Globus pallidus (tissue), 1 donor: ENCODE measurements around the gene NAA20.

Source experiments
- DNase-seq: peaks from one replicate; pipeline ENCODE4 v3.0.0-alpha.2; 2015; ENCODE audit warnings: low spot score

Gene NAA20, protein sequence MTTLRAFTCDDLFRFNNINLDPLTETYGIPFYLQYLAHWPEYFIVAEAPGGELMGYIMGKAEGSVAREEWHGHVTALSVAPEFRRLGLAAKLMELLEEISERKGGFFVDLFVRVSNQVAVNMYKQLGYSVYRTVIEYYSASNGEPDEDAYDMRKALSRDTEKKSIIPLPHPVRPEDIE

DNA sequence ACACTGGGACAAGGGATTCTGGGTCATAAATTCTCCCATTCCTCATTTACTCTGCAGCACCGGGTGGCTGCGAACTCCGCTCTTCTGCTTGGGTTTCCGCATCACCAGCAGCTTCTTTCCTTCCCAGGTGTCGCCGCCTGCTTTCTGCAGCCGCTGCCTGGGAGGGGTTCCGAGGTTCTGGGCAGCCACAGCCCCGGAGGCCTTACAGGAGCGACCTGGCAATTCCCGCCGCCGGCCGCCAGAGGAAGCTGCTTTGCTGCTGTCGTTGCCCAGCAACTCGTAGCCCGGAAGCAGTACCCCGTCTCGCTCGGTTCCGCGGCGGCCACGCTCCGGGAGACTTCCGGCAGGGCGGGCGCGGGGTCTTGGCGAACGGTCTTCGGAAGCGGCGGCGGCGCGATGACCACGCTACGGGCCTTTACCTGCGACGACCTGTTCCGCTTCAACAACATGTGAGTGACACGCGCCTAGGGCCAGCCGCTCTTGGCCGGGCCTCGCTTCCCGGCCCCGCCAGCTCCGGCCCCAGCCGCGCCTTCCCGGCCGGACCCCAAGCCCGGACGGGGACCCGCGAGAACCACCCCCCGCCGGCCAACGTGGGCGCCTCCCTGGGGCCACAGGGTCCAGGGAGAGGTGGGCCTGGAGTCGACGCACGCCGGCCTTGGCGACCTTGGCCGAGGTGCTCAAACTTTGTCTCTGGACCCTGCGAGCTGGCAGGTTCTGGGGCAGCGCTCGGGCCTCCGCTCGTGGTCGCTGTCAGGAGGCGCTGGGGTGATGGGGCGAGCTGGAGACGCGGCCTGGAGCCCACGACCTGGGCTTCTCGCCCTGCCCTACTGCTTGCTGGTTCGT is at the start of gene NAA20:
NAA20 (plus strand) TSS at position 362 of the 843 bp plus-strand sequence; CDS start at position 397, 35 bp downstream.
- peak; percentile 92 for DNase-seq

GRCh38 chr20:19967445-19967844 is 49.7 kb upstream of the NAA20 start:
- DNase-seq, result no peak

DNA sequence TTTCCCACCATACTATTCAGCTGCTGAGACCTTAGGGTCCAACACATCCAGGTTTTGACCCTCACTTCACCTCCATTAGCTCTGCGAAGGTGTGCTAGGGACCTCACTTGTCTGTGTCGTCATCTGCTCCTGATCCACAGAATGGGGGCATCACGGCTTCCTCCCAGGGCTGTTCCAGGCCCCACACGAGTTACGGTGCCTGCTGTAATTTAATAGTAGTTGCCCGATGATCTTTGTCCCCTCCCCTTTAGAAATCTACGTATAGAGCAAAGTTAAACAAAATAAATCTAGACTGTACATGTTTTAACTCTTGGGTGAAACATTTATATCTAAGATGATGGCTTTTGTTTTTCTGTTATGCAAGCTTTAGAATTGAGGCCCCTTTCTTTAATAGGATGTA is 49.1 kb upstream of the NAA20 start:
- no peak for DNase-seq

- DNase-seq, result no peak
Measured at GRCh38 chr20:19968466-19969073, 48.6 kb upstream of the NAA20 start.

GRCh38 chr20:19969106-19969505 is 48.1 kb upstream of the NAA20 start:
- DNase-seq, result no peak

DNA sequence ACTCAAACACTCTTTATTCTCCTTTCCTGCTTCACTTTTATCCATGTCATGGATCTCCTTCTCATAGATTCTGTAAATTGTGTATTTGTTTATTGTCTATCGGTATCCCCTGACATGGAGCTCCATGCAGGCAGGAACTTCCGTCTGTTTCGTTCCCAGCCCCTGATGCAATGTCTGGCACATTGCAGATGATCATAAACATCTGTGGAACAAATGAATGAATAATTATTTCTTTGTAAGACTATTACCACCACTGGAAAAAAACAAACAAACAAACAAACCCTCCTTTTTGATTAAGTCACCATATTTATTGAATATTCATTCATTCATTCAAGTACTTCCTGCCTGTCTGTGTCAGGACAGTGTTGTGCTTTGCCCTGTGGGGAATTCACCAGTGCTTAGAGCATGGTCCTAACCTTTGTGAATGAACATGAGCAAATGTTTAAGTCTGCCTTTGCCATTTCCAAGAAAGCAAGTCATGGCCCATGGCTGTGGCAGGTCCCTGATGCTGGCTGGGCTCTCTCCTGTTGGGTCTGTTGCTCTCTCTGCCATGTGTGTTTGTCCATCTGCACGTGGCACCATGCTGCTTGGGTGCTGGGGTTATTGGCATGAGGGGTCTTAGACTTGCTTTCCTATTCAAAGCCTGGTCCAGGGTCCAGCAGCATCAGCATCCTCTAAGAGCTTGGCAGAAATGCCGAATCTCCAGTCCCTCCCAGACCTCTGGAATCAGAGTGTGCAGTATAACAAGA is 47.5 kb upstream of the NAA20 start:
- DNase-seq, result no peak

- no peak for DNase-seq
Measured at GRCh38 chr20:19970256-19970765, 46.9 kb upstream of the NAA20 start.

- no peak for DNase-seq
Measured at GRCh38 chr20:19971116-19971515, 46.0 kb upstream of the NAA20 start.

DNA sequence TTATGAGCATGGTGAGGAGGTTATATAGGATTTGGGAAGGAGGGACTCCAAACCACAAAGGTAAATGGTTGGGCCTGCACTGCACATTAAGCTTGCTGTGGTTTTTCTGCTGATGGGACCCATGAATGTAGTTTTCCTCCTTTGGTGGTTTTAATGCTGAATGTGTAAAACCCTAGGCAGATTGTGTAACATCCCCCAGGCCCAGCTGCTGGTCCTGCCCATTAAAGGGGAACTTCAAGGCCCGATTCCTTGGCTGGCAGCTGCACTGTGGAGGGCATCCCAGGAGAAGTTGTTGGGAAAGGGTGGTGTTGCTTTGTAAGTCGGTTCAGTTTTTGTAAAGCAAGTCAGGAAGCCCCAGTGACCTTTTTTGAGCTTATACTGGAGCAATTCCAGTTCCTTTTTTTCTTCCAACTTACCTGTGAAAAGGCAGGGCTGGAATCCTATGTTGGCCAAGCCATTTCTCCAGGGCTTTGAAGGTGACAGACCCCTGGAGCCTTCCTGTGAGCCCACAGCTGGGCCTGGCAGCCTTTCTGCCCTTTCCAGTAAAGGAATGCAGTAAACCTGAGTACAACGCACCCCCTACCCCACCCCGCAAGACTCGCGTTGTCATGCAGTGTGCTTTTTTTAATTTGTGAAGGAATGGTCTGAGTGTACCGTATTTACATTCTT is 43.1 kb upstream of the NAA20 start:
- DNase-seq, result peak; percentile 73

DNA sequence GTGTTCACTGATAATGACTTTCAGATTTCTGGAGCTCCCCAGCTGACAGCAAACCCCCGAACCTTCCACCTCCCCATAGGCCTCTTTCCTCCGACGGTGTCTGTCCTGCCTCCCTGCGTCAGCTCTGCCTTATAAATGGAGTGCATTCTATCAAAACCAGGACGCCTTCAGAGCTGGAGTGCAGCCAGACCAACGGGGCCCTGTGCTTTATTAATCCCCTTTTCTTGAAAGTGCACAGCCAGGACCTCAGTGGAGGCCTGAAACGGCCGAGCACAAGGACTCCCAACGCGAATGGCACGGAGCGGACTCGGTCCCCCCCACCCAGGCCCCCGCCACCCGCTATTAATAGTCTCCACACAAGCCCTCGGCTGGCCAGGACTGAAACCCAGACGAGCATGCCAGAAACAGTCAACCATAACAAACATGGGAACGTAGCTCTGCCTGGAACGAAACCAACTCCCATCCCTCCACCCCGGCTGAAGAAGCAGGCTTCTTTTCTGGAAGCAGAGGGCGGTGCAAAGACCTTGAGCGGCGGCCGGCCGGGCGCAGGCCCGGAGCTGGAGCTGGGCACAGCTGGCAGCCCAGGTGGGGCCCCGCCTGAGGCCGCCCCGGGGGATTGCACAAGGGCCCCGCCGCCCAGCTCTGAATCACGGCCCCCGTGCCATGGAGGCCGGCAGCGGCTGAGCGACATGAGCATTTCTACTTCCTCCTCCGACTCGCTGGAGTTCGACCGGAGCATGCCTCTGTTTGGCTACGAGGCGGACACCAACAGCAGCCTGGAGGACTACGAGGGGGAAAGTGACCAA is 42.3 kb upstream of the NAA20 start:
- peak; percentile 93 for DNase-seq

DNA sequence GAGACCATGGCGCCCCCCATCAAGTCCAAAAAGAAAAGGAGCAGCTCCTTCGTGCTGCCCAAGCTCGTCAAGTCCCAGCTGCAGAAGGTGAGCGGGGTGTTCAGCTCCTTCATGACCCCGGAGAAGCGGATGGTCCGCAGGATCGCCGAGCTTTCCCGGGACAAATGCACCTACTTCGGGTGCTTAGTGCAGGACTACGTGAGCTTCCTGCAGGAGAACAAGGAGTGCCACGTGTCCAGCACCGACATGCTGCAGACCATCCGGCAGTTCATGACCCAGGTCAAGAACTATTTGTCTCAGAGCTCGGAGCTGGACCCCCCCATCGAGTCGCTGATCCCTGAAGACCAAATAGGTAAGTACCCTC is 41.7 kb upstream of the NAA20 start:
- peak; percentile 62 for DNase-seq

DNA sequence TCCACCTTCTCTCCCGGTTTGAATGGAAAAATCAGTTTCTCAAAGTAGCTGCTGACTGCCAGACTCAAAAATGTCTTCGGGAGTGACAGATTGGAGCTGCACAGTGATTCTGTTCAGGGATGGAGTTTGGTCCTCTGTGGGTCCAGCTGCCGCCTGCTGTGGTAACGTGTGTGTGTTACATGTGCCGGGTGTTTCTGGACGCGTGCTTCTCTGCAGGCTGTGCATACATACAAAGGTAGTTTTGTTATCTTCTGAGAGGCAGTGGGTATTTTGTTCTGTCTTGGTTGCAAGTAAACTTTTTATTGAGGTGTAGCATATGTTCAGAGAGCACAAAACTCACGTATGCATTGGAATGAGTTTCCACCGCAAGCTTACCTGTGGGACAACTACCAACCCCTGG is 41.3 kb upstream of the NAA20 start:
- peak; percentile 70 for DNase-seq

DNA sequence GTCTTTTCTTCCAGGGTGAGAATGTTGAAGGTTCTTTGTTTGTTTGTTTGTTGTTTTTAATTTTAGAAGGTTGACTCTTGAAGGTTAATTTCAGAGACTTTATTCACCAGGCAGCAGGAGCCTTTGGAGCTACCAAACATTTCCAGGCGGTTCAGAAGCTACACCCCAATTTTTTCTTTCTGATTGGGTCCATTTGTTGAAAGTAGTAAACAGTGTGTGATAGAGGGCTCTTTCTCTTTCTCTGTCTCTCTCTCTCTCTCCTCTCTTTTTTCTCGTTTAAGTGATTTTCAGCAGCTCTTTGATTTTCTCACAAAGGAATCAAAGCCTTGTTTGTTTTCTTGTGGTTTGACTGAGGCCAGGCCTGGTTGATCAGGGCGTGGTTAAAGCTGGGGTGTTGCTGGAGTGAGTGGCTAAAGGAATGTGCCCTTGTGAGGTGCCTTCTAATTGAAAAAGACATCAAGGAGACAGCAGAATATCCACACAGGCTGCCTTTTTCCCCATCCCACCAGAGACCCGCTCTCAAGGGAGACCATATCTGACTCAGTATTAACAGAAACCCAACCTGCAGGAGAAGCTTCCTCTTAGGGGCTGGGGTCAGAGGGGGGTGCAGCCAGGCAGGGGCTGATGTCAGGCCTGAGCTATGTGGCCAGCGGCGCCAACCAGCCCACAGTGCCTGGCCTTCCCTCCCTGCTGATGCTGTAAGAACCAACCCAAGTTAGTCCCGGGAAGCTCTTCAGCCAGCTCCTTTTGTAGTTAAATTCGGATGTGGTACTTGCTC is 40.4 kb upstream of the NAA20 start:
- peak; percentile 82 for DNase-seq

DNA sequence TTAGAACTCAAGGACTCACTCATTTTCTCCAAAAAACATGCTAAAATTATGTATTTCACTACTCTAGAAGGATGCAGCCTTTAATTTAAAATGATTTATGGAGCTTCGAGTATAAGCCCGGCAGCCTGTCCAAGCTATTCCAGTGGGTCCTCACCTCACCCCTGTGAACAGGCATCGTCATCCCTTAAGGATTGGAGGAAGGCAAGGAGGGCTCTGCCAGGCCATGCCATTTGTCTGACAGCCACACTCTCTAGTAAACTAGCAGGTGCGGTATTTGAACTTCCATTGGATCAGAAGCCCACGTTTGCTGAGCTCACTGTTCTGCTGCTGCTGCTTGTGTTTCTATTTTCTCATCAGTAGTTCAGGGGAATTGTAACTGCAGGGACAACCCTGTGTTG is 39.8 kb upstream of the NAA20 start:
- no peak for DNase-seq

DNA sequence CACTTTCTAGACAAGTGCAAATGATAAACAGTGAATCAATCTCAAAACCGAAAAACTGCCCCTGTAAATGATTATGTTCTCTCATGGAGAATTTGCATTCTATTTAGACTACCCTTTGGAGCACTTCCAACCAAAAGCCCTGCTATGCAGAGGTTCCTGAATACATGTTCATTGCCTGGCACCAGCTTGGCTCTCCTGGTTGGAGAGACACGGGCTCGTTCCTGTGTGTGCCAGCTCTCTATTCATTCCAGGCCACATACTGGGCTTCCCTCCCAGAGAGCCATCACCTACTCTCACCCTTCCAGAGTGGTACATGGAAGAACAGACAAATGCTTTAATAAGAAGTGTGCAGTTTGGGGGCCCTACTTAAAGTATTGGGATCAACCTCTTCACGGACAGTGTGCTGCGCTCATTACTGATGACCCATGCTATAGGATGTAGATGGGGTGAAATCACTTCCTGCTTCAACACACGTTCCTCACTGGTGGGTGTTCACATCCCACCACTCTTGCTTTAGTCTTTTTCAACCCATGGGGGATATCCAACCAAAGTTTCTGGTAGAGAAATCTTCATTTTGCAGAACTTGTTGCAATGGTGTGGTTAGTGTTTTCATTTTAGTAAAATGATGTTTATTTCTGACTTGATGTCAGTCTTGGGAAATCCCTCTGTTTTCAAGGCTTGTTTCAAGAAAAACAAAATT is 38.5 kb upstream of the NAA20 start:
- peak; percentile 48 for DNase-seq

GRCh38 chr20:19981031-19981451 is 36.1 kb upstream of the NAA20 start:
- no peak for DNase-seq

DNA sequence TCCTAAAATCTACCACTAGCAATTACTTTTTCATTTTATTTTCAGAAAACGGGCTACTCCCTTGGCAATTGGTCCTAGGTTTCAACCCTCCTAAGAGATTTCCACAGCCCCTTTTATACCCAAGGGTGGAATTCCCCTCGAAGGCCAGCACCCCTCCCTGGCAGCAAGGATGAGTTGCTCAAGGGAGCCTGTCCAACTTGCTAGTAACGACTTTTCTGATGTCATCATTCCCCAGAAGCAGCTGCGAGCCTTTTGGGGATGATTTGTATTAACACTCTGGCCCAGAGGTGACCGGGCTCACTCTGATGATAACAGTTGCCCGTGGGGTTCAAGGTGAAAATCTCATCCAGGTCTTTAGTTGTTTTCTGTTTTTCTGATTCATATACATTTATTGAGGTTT is 30.7 kb upstream of the NAA20 start:
- peak; percentile 50 for DNase-seq

DNA sequence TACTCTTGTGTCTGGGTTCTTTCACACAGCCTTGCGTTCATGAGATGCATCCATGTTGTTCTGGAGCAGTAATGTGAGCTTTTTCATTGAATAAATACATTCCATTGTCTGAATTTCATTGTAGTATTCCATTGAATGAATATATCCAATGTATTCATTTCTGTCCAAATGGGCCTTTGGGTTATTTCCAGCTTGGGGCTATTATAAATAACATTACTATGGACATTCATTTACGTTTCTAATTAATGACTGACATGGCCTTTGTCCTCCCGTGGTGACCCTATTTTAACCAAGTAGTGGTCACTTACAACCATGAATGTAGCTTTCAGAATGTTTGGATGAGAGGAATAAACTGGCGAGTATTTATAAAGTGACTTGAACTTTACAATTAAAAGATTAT is 30.1 kb upstream of the NAA20 start:
- DNase-seq, result peak; percentile 60

GRCh38 chr20:19990850-19991249 is 26.3 kb upstream of the NAA20 start:
- no peak for DNase-seq
